A673 (cell line): ENCODE results near the gene ATP6V0D1. TPM values are rescaled to one million over a fixed set of nuclear protein-coding genes. Genes with fewer than 3 reads are reported as not detected.

Source experiments
- BruUV-seq: library from RNA; stranded (reverse); fragments of 400-500 nt; replicated peaks from 2 replicates; lab custom pipeline; 2021; lab: Mats Ljungman, UMichigan
- CTCF ChIA-PET: fragments of 300-600 bp; sonication (Branson Sonifier 250); formaldehyde crosslinking; loops from one replicate; lab custom pipeline; 2022; ENCODE audit warnings: antibody characterized with exemption; lab: Charles Lee
- POLR2A ChIA-PET: fragments of 300-600 bp; sonication (Branson Sonifier 250); formaldehyde crosslinking; loops from one replicate; lab custom pipeline; 2022; ENCODE audit warnings: antibody characterized with exemption; ENCODE audit not compliant: low non-redundant PET; lab: Charles Lee
- DNase-seq: peaks from one replicate; pipeline ENCODE4 v3.0.0-alpha.2; 2015; ENCODE audit warnings: low spot score
- H3K27ac ChIP-seq: fragments of 200-600 bp; sonication (generic); 2 replicates; pipeline ENCODE4 v1.5.1; 2016; ENCODE audit warnings: mixed run types, low read depth, mild to moderate bottlenecking, mixed read lengths, antibody characterized with exemption, low read length; ENCODE audit not compliant: poor library complexity, severe bottlenecking
- H3K27me3 ChIP-seq: fragments of 200-600 bp; sonication (generic); replicated peaks from 2 replicates; pipeline ENCODE4 v1.6.1; 2017; ENCODE audit warnings: mixed run types, low read depth, mild to moderate bottlenecking, mixed read lengths, antibody characterized with exemption, low read length; ENCODE audit not compliant: insufficient read depth, poor library complexity
- H3K36me3 ChIP-seq: fragments of 200-600 bp; sonication (generic); 2 replicates; pipeline ENCODE4 v1.6.1; 2016; ENCODE audit warnings: mixed run types, mild to moderate bottlenecking, mixed read lengths, antibody characterized with exemption, low read length; ENCODE audit not compliant: insufficient read depth, poor library complexity, severe bottlenecking
- H3K4me1 ChIP-seq: fragments of 200-600 bp; sonication (generic); 2 replicates; pipeline ENCODE4 v1.6.1; 2017; ENCODE audit warnings: mixed run types, mild to moderate bottlenecking, mixed read lengths, antibody characterized with exemption, low read length; ENCODE audit not compliant: insufficient read depth, poor library complexity, severe bottlenecking
- H3K4me3 ChIP-seq: fragments of 200-600 bp; sonication (generic); 2 replicates; pipeline ENCODE4 v1.5.1; 2016; ENCODE audit warnings: low read depth, mixed run types, mild to moderate bottlenecking, mixed read lengths, low read length; ENCODE audit not compliant: poor library complexity, severe bottlenecking
- H3K9me3 ChIP-seq: fragments of 200-600 bp; sonication (generic); 2 replicates; pipeline ENCODE4 v1.6.1; 2016; ENCODE audit warnings: mixed run types, low read depth, mild to moderate bottlenecking, mixed read lengths, antibody characterized with exemption, low read length; ENCODE audit not compliant: poor library complexity, severe bottlenecking
- CTCF ChIP-seq: fragments of 300-800, 200-600 bp; sonication (generic); conservative IDR thresholded peaks from 2 replicates; pipeline ENCODE4 v1.5.1; 2017; ENCODE audit warnings: low read depth, mild to moderate bottlenecking, antibody characterized with exemption, low read length, moderate library complexity, mixed read lengths
- EZH2 ChIP-seq: fragments of 200-600 bp; sonication (generic); IDR thresholded peaks from 2 replicates; pipeline ENCODE4 v1.6.1; 2017; ENCODE audit warnings: borderline replicate concordance, low read depth, mild to moderate bottlenecking, mixed read lengths, antibody characterized with exemption, low read length; ENCODE audit not compliant: poor library complexity, severe bottlenecking
- intact Hi-C: fragments of 100-400 bp; cut with micrococcal nuclease; formaldehyde crosslinking; loops from one replicate; pipeline ENCODE4 v1.10.0; 2022; ENCODE audit not compliant: unreplicated experiment
- total RNA-seq: library from RNA; stranded (reverse); gene quantifications from 2 replicates; pipeline ENCODE4 v1.2.3, GENCODE V29; 2021

Gene ATP6V0D1
- total RNA-seq, 1 experiment from 2014 or later = 63.9 TPM

DNA sequence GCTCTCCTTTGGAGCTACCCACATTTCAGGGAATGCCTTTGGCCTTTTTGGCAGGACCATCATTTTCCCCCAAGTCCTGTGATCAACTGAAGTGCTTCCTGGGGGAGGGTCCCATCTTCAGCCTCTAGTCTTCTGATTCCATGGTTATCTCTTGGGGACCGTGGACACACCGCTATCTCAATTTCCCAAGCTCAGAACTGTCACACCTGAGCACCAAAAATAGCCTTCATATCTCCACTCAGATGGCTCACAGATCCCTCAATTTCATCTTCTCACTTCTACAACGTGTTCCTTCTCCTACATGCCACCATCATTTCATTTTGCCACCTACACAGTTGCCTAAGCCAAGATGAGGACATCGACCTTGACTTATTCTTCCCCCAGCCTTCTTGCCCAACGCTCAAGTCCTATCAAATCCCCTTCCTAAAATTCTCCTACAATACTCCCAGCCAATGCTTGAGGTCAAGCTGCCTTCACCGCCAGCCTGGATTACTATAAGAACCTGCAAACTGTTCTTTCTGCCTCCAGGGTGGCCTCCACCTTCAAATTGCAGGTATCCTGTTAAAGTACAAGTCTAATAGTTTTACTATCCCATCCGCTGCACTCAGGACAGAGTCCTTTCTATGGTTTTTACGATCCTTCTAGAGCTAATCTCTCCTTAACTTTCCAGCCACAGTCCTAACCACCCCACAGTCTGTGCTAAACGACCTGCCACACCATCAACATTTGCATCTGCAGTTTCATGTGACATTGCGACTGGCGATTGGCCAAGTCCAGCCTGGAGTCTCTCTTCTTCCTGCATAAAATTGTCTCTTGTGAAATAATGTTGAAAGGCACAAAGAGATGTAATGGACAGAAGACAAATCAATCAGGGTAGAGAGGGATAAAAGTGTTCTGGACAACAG lies 6.2 kb downstream of the ATP6V0D1 start:
- no peaks in the 10 kb centered on the region for H3K9me3 ChIP-seq
- no peaks in the 10 kb centered on the region for H3K36me3 ChIP-seq
- H3K4me1 ChIP-seq = no peaks in the 10 kb centered on the region
- H3K27ac ChIP-seq = no peak overlapping the region
- ChIA-PET POLR2A (no interaction called here), CTCF (no interaction called here)
- DNase-seq = no peak
- BruUV-seq = no TSS peak
- intact Hi-C loops = no loop called here
- no peak overlapping the region for H3K4me3 ChIP-seq
- no peak for TF ChIP-seq EZH2
- no peak for TF ChIP-seq CTCF
- no peaks in the 10 kb centered on the region for H3K27me3 ChIP-seq

DNA sequence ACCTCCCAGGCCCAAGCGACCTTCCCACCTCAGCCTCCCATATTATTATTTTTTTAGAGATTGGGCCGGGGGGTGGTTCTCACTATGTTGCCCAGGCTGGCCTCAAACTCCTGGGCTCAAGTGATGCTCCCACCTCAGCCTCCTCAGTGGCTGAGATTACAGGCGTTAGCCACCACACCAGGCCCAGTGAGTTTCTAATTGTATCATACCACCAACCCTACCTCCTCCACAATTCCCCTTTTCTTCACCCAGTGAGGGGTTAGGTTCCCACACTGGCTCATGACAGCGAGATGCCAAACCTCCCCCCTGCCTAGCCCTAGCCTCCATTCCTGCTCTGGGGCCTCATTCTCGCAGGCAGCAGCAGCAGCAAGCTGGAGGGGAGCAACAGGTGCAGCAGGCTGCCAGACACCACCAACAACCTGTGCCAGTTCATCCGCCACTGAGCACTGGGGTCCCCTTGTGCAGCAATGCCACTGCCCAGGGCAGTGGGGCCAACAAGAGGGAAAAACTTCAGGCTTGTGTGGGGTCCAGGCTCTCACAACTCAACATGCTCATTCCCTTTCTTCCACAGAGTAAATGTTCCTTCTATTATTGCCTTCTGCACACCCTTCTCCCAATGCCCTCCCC lies 9.1 kb downstream of the ATP6V0D1 start:
- DNase-seq = no peak
- ChIA-PET CTCF (interaction anchor here (1.0 kb wide), 1 partner anchor 23 kb away, joined by 3 read pairs; no protein-coding TSS in a partner anchor), POLR2A (no interaction called here)
- intact Hi-C loops = no loop called here
- Histone ChIP-seq H3K4me3 (no peak overlapping the region), H3K27me3 (no peaks in the 10 kb centered on the region), H3K27ac (no peak overlapping the region), H3K36me3 (no peaks in the 10 kb centered on the region), H3K9me3 (no peaks in the 10 kb centered on the region), H3K4me1 (no peaks in the 10 kb centered on the region)
- TF ChIP-seq CTCF (no peak), EZH2 (no peak)
- BruUV-seq = no TSS peak

DNA sequence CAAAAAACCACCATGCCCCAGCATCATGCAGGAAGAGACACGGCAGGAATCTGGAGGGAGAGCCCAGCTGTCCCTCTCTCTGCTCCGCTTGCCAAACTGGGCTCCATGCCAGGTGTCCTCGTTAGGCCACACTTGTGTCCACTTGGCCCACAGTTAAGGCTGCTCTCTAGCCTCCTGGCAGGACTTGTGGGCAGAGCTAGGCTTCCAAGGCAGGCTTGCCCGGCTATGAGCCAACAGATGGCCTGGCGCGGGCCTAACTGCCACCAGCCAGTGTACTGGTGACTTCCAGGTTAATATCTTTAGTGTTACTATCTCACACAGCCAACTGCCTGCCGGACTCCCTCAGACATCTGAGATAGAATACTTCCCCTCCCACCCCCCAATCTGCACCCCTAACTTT lies 10.6 kb downstream of the ATP6V0D1 start:
- Histone ChIP-seq H3K4me1 (peaks cover 3% of the 10 kb centered on the region), H3K36me3 (no peaks in the 10 kb centered on the region), H3K27ac (no peak overlapping the region), H3K27me3 (no peaks in the 10 kb centered on the region), H3K4me3 (no peak overlapping the region), H3K9me3 (no peaks in the 10 kb centered on the region)
- intact Hi-C loops = no loop called here
- TF ChIP-seq EZH2 = no peak
- no peak for DNase-seq
- ChIA-PET CTCF (no interaction called here), POLR2A (no interaction called here)
- no TSS peak for BruUV-seq
